Muscle layer of duodenum (tissue), 2 donors: ENCODE data around the gene KRT14.
"Not testable (repeated sequence)": the region's sequence is repeated elsewhere in the genome, so short reads cannot be mapped to it uniquely, and the experiment has no call there.

Experiments used
- H3K27ac ChIP-seq: one replicate; pipeline ENCODE4 v1.7.0; 2013; ENCODE audit warnings: mild to moderate bottlenecking, low read length
- H3K27me3 ChIP-seq: one replicate; pipeline ENCODE4 v1.7.0; 2013; ENCODE audit warnings: low read depth, mild to moderate bottlenecking, control low read depth, low read length
- H3K36me3 ChIP-seq, 2 donors: one replicate each; pipeline ENCODE4 v1.7.0; 2013; ENCODE audit warnings: low read length in 2 of 2, control low read depth in 1 of 2, mild to moderate bottlenecking in 1 of 2; ENCODE audit not compliant: insufficient read depth in 2 of 2, control insufficient read depth in 1 of 2
- H3K4me1 ChIP-seq, 2 donors: one replicate each; pipeline ENCODE4 v1.7.0; 2013; ENCODE audit warnings: low read length in 2 of 2, mild to moderate bottlenecking in 2 of 2, control low read depth in 1 of 2, moderate library complexity in 1 of 2; ENCODE audit not compliant: insufficient read depth in 2 of 2, control insufficient read depth in 1 of 2
- H3K4me3 ChIP-seq, 2 donors: one replicate each; pipeline ENCODE4 v1.7.0; 2013; ENCODE audit warnings: low read length in 2 of 2, low read depth in 1 of 2, mild to moderate bottlenecking in 1 of 2
- H3K9me3 ChIP-seq, 2 donors: one replicate each; pipeline ENCODE4 v1.7.0; 2013; ENCODE audit warnings: low read length in 2 of 2, control low read depth in 1 of 2, mild to moderate bottlenecking in 1 of 2; ENCODE audit not compliant: control insufficient read depth in 1 of 2
- donor health status: healthy.

Gene KRT14

DNA sequence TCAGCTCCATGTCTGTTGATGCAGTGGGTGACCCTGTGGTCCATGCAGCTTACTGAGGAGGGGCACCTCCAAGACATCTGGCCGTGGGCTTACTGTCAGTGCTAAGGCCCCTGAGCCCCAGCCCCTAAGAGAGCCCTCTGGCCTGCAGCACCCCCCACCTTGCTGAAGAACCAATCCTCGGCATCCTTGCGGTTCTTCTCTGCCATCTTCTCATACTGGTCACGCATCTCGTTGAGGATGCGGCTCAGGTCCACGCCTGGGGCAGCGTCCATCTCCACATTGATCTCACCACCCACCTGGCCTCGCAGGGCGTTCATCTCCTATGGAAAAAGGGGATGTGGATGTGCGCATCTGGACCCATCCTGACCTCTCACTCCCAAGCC lies 34.7 kb upstream of the KRT14 start:
- H3K4me3 ChIP-seq, H3K4me1 ChIP-seq, H3K9me3 ChIP-seq, H3K36me3 ChIP-seq, H3K27me3 ChIP-seq, H3K27ac ChIP-seq: not testable (repeated sequence)

- Histone ChIP-seq H3K4me3 (no peak overlapping the region), H3K27me3 (no peaks in the 10 kb centered on the region), H3K9me3 (no peaks in the 10 kb centered on the region), H3K27ac (no peak overlapping the region), H3K4me1 (no peaks in the 10 kb centered on the region), H3K36me3 (no peaks in the 10 kb centered on the region)
Measured at GRCh38 chr17:41620583-41621434, 34.1 kb upstream of the KRT14 start.

- not testable (repeated sequence) for H3K27me3 ChIP-seq, H3K9me3 ChIP-seq, H3K36me3 ChIP-seq, H3K4me3 ChIP-seq, H3K27ac ChIP-seq, H3K4me1 ChIP-seq
Measured at GRCh38 chr17:41619927-41620582, 33.4 kb upstream of the KRT14 start.

DNA sequence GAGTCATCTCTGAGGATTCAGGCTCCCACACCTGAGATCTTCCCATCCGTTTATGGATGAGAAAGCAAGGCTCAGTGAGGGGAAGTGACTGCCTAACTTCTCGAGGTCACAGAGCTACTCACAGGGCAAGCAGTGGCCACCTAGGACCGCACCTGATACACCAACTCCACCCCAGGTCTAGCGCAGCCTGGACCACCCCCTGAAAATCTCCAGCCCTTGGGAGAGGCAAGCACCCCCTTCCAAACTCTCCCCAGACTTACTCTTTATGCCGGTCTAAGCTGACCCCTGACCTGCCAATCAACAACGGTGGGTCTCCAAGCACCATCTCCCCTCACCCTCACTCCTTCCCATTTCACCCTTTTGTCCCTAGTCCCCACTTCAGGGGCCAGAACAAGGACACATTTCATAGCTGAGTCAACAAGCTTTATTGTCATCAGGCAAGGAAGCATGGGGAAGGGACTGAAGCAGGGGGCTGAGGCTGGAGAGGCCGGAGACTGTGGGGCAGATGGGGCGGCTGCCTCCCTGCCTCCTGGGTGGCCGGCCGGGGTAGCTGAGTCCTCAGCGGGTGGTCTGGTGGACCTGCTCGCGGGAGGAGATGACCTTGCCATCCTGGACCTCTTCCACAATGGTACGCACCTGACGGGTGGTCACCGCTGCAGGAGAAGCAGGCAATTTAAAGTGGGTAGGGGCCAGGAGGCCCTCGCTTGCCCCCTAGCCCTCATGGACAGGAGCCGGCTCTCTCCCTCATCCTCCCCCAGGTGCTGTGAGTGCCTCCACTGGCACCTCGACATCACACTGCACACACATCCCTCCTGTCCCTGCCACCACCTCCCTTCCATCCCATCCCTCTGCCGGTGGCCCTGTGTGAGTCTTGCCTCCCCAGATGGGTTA lies 32.6 kb upstream of the KRT14 start:
- Histone ChIP-seq H3K4me3 (no peak overlapping the region), H3K27me3 (no peaks in the 10 kb centered on the region), H3K27ac (no peak overlapping the region)

DNA sequence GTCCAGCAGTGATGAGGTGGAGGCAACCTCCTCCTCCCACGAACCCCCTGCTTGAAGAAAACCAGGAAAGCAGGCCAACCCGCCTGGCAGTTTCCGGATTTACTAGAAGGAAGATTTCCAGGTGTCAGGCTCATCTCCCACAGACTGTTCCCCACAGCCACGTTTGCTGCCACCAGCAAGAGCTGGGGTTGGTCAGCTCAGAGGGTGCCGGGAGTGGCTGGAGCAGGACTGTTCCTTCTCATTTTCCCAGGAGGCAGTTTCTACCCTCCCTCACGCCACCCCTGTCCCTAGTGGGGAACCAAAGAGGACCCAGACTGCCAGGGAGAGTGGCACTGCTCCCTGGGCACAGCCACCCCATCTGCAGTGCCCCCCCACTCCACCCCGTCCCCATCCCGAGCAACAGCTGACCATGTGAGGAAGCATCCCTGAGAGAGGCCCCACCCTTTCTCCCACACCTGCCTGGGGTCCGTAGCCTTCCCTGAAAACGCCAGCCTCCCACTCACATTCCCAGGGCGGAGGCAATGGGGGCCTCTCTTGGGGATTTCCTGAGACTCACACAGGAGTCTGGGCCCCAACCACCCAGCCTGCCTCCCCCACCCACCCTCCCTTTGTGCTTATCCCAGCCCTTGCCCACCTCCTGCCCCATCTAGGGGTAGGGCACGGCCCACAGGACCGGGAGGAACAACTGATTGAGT lies 31.8 kb upstream of the KRT14 start:
- H3K4me3 ChIP-seq, result no peak overlapping the region
- no peaks in the 10 kb centered on the region for H3K9me3 ChIP-seq
- no peaks in the 10 kb centered on the region for H3K4me1 ChIP-seq
- no peak overlapping the region for H3K27ac ChIP-seq
- H3K27me3 ChIP-seq, result no peaks in the 10 kb centered on the region
- no peaks in the 10 kb centered on the region for H3K36me3 ChIP-seq

More for the DNA sequence above, 32.6 kb upstream of the KRT14 start:
- no peaks in the 10 kb centered on the region for H3K4me1 ChIP-seq
- no peaks in the 10 kb centered on the region for H3K36me3 ChIP-seq
- H3K9me3 ChIP-seq, result no peaks in the 10 kb centered on the region

- no peaks in the 10 kb centered on the region for H3K36me3 ChIP-seq
- H3K27me3 ChIP-seq, result no peaks in the 10 kb centered on the region
- no peak overlapping the region for H3K27ac ChIP-seq
- H3K9me3 ChIP-seq, result no peaks in the 10 kb centered on the region
- H3K4me3 ChIP-seq, result no peak overlapping the region
- H3K4me1 ChIP-seq, result no peaks in the 10 kb centered on the region
Measured at GRCh38 chr17:41617698-41618097, 31.0 kb upstream of the KRT14 start.

- no peaks in the 10 kb centered on the region for H3K36me3 ChIP-seq
- H3K4me3 ChIP-seq, result no peak overlapping the region
- H3K4me1 ChIP-seq, result no peaks in the 10 kb centered on the region
- H3K27me3 ChIP-seq, result no peaks in the 10 kb centered on the region
- no peak overlapping the region for H3K27ac ChIP-seq
- H3K9me3 ChIP-seq, result no peaks in the 10 kb centered on the region
Measured at GRCh38 chr17:41617136-41617535, 30.4 kb upstream of the KRT14 start.

DNA sequence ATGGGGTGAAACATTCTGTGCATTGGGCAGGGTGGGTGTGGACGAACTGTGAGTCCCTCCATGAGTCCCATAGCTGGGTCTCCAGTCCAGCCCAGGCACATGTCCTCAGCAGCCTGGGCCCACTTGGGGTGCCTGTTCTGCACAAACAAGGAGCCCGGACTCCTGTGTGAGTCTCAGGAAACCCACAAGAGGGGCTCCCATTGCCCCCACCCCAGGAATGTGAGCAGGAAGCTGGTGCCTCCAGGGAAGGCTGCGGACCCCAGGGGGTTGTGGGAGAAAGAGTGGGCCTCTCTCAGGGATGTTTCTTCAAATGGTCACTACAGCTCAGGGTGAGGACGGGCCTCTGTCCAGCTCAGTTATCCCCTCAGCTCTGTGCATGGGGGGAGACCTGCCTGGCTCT lies 29.8 kb upstream of the KRT14 start:
- not testable (repeated sequence) for H3K4me1 ChIP-seq, H3K27me3 ChIP-seq, H3K9me3 ChIP-seq, H3K36me3 ChIP-seq, H3K27ac ChIP-seq, H3K4me3 ChIP-seq

DNA sequence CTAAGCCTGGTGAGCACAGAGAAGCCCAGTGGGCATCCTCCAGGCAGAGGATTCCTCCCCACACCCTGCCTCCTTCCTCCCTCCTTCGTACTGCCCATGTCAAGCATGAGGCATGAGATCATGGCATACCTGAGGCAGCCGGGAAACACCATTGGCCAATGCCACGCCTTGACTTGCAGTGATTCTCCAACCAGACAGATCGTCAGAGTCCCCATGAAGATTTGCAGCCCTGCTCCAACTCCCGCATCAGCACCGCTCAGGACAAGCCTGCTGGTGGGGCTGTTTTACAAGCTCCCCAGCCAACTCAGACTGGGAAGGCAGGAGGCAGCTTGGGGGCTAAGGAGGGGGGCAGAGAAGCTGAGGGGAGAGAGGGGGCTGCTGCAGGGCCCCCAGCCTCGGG lies 28.8 kb upstream of the KRT14 start:
- Histone ChIP-seq H3K4me3 (no peak overlapping the region), H3K36me3 (no peaks in the 10 kb centered on the region), H3K27ac (no peak overlapping the region), H3K4me1 (no peaks in the 10 kb centered on the region), H3K9me3 (no peaks in the 10 kb centered on the region), H3K27me3 (no peaks in the 10 kb centered on the region)

DNA sequence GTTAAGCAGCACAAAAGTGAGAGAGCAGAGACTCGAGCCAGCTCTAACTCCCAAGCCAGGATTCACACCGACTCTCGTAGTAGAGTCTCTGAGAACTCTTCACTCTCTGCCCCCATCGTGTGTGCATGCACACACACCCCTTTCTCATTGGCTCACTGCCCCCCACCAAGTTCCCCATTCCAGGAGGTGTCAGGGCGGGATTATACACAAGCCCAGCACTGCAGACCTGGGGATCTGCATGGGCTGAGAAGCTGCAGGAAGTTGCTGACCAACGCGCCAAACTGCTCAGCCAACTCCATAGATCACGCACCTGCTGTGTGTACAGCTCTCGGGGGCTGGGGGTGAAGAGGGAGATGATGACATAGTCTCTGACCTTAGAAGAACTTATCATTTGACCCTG lies 28.1 kb upstream of the KRT14 start:
- H3K36me3 ChIP-seq, H3K27me3 ChIP-seq, H3K9me3 ChIP-seq, H3K4me1 ChIP-seq, H3K4me3 ChIP-seq, H3K27ac ChIP-seq: not testable (repeated sequence)

DNA sequence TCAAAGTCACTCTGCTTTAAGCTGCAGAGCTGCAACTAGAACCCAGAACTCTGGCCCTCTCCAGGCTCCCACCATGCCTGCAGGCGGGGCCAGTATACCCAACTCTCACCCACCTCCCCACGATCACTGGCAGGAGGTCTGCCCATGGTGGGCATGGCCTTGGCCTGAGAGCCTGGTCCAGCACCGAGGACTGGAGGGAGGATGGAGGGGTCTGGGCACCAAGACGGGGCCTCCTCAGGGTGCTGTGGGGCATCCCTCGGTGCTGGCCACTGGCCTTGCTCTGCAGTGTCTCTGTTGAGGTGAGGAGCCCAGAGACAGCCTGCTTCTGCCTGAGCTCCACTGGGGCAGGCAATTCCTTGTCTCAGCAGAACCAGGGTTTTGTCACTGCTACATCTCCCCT lies 27.4 kb upstream of the KRT14 start:
- no peaks in the 10 kb centered on the region for H3K27me3 ChIP-seq
- no peaks in the 10 kb centered on the region for H3K9me3 ChIP-seq
- no peak overlapping the region for H3K4me3 ChIP-seq
- H3K27ac ChIP-seq, result no peak overlapping the region
- no peaks in the 10 kb centered on the region for H3K4me1 ChIP-seq
- no peaks in the 10 kb centered on the region for H3K36me3 ChIP-seq
